Measurements from ENCODE around the gene FCRL3. TPM values are rescaled to one million over a fixed set of nuclear protein-coding genes. Genes with fewer than 3 reads are reported as not detected.

Gene FCRL3
- total RNA-seq, 1 donor from 2014 or later, result not detected

GRCh38 chr1:157639800-157640199 lies 60.8 kb downstream of the FCRL3 start:
- H3K27me3 Mint-ChIP-seq (ENCODE audit: low read depth), result peaks cover 23% of the 10 kb centered on the region
- H3K9me3 Mint-ChIP-seq, result no peaks in the 10 kb centered on the region
- no peaks in the 10 kb centered on the region for H3K4me1 Mint-ChIP-seq
- H3K4me3 Mint-ChIP-seq, result no peak overlapping the region
- no peaks in the 10 kb centered on the region for H3K36me3 Mint-ChIP-seq (ENCODE audit: low read depth)
- TF ChIP-seq CTCF (conservative IDR thresholded peaks at IDR 0.05), result no peak
- DNase-seq (ENCODE audit: low read depth, low spot score), result no peak
- H3K27ac Mint-ChIP-seq (ENCODE audit: unreplicated experiment), result no peak overlapping the region

- no peak for DNase-seq (ENCODE audit: low read depth, low spot score)
- no peak overlapping the region for H3K27ac Mint-ChIP-seq (ENCODE audit: unreplicated experiment)
- TF ChIP-seq CTCF (conservative IDR thresholded peaks at IDR 0.05), result no peak
- H3K27me3 Mint-ChIP-seq (ENCODE audit: low read depth), result peaks cover 56% of the 10 kb centered on the region
- H3K9me3 Mint-ChIP-seq, result no peaks in the 10 kb centered on the region
- no peak overlapping the region for H3K4me3 Mint-ChIP-seq
- H3K36me3 Mint-ChIP-seq (ENCODE audit: low read depth), result no peaks in the 10 kb centered on the region
- H3K4me1 Mint-ChIP-seq, result no peaks in the 10 kb centered on the region
Measured at GRCh38 chr1:157628773-157629172, 71.8 kb downstream of the FCRL3 start.

Other genes with a start within 250 kb of the FCRL3 start
- gene FCRL5, start 148.3 kb downstream of the FCRL3 start, total RNA-seq, result not detected in 2 replicates
- gene FCRL4, start 102.7 kb downstream of the FCRL3 start, total RNA-seq, result not detected in 2 replicates
- gene FCRL2, start 76.4 kb upstream of the FCRL3 start, total RNA-seq, result not detected in 2 replicates
- gene FCRL1, start 119.4 kb upstream of the FCRL3 start, total RNA-seq, result not detected in 2 replicates
- gene CD5L, start 141.0 kb upstream of the FCRL3 start, total RNA-seq, result not detected in 2 replicates

All from neural crest cell (in vitro differentiated cells).